Endothelial cell of umbilical vein (primary cell): ENCODE results near the gene BORCS6. TPM values are rescaled to one million over a fixed set of nuclear protein-coding genes. Genes with fewer than 3 reads are reported as not detected.

Experiments
- BruUV-seq: library from RNA; stranded (reverse); fragments of 400-500 nt; replicated peaks from 2 replicates; lab custom pipeline; 2021; lab: Mats Ljungman, UMichigan
- CTCF ChIA-PET: fragments of 300-600, 350-600 bp; sonication (Branson Sonifier 250); formaldehyde crosslinking; loops from one replicate; lab custom pipeline; 2021; ENCODE audit warnings: antibody characterized with exemption, inconsistent platforms; lab: Charles Lee
- POLR2A ChIA-PET: fragments of 300-600, 350-600 bp; sonication (Branson Sonifier 250); formaldehyde crosslinking; loops from one replicate; lab custom pipeline; 2021; ENCODE audit warnings: antibody characterized with exemption, inconsistent platforms; lab: Charles Lee
- DNase-seq: peaks from one replicate; pipeline ENCODE4 v3.0.0-alpha.2; 2011; ENCODE audit warnings: low read depth, low spot score
- FAIRE-seq: peaks from 2 replicates; lab custom pipeline; 2011; peaks lifted over from hg19 to GRCh38; lab: Jason Lieb, UNC
- H2AFZ ChIP-seq: 2 replicates; pipeline ENCODE4 v1.6.0; 2012; ENCODE audit warnings: low read depth, low read length, control low read depth, inconsistent platforms
- H3K27ac ChIP-seq: 2 replicates; pipeline ENCODE4 v1.5.1; 2011; ENCODE audit warnings: low read depth, mild to moderate bottlenecking, control low read depth, low read length, moderate library complexity; ENCODE audit not compliant: insufficient read depth
- H3K27me3 ChIP-seq, 2 experiments: 2 replicates each; pipeline versions ENCODE4 v1.6.0 to v1.6.1; 2011; ENCODE audit warnings: low read length in 2 of 2, mixed read lengths in 1 of 2; ENCODE audit not compliant: control insufficient read depth in 2 of 2, insufficient read depth in 2 of 2
- H3K36me3 ChIP-seq, 2 experiments: 2 replicates in 1 of 2; 3 replicates in 1 of 2; pipeline ENCODE4 v1.5.1; 2011; ENCODE audit warnings: low read length in 2 of 2, mild to moderate bottlenecking in 1 of 2, moderate library complexity in 1 of 2; ENCODE audit not compliant: control insufficient read depth in 2 of 2, insufficient read depth in 2 of 2; ENCODE audit errors: extremely low read depth in 1 of 2
- H3K4me1 ChIP-seq: 3 replicates; pipeline ENCODE4 v1.5.1; 2011; ENCODE audit warnings: mild to moderate bottlenecking, low read length; ENCODE audit not compliant: control insufficient read depth, insufficient read depth; ENCODE audit errors: extremely low read depth
- H3K4me2 ChIP-seq: 2 replicates; pipeline ENCODE4 v1.6.1; 2011; ENCODE audit warnings: low read length, control low read depth, mixed read lengths; ENCODE audit not compliant: insufficient read depth
- H3K4me3 ChIP-seq, 3 experiments: fragments of 200-600 bp in 1 of 3; sonication (generic), shearing (Covaris generic) in 1 of 3; replicated peaks in 1 of 3; 2 replicates each; pipeline ENCODE4 v1.5.1; 2011 to 2016; ENCODE audit warnings: control low read depth in 3 of 3, low read length in 3 of 3, mild to moderate bottlenecking in 2 of 3, inconsistent platforms in 1 of 3, low read depth in 1 of 3, moderate library complexity in 1 of 3; ENCODE audit not compliant: insufficient read depth in 1 of 3
- H3K79me2 ChIP-seq: 2 replicates; pipeline ENCODE4 v1.6.0; 2012; ENCODE audit warnings: low read length, inconsistent platforms; ENCODE audit not compliant: control insufficient read depth, insufficient read depth
- H3K9ac ChIP-seq: replicated peaks from 2 replicates; pipeline ENCODE3; 2011; ENCODE audit warnings: low read length, control low read depth; ENCODE audit not compliant: insufficient read depth; ENCODE audit errors: extremely low read depth
- H3K9me1 ChIP-seq: replicated peaks from 3 replicates; pipeline ENCODE4 v1.6.0; 2011; ENCODE audit warnings: mild to moderate bottlenecking, low read length; ENCODE audit not compliant: control insufficient read depth, insufficient read depth; ENCODE audit errors: extremely low read depth
- H3K9me3 ChIP-seq: replicated peaks from 2 replicates; pipeline ENCODE4 v1.5.1; 2012; ENCODE audit warnings: low read length, inconsistent platforms; ENCODE audit not compliant: control insufficient read depth, insufficient read depth
- H4K20me1 ChIP-seq: replicated peaks from 2 replicates; pipeline ENCODE3; 2011; ENCODE audit warnings: mild to moderate bottlenecking, low read length; ENCODE audit not compliant: control insufficient read depth, insufficient read depth; ENCODE audit errors: extremely low read depth
- EZH2 ChIP-seq: IDR thresholded peaks from 2 replicates; pipeline ENCODE4 v1.6.1; 2012; ENCODE audit warnings: borderline replicate concordance, low read depth, mild to moderate bottlenecking, moderate library complexity, low read length, inconsistent platforms; ENCODE audit not compliant: severe bottlenecking
- FOS ChIP-seq: IDR thresholded peaks from 2 replicates; pipeline ENCODE4 v1.6.1; 2011; ENCODE audit warnings: mild to moderate bottlenecking, low read length, moderate library complexity, borderline replicate concordance; ENCODE audit not compliant: insufficient read depth
- GATA2 ChIP-seq: IDR thresholded peaks from 2 replicates; pipeline ENCODE4 v1.7.0; 2011; ENCODE audit warnings: low read depth, mild to moderate bottlenecking, moderate library complexity, mixed read lengths, low read length; ENCODE audit not compliant: insufficient read length, insufficient read depth
- JUN ChIP-seq: IDR thresholded peaks from 2 replicates; pipeline ENCODE4 v1.6.1; 2011; ENCODE audit warnings: borderline replicate concordance, low read depth; ENCODE audit not compliant: insufficient read length, insufficient read depth
- MYC ChIP-seq: IDR thresholded peaks from one replicate; pipeline ENCODE4 v1.6.1; 2011; ENCODE audit warnings: mild to moderate bottlenecking, low read depth, low read length
- POLR2A ChIP-seq: IDR thresholded peaks from 2 replicates; pipeline ENCODE4 v1.6.1; 2012; ENCODE audit warnings: low read depth, mild to moderate bottlenecking, control low read depth, low read length
- POLR2AphosphoS5 ChIP-seq: IDR thresholded peaks from 2 replicates; pipeline ENCODE4 v1.6.1; 2012; ENCODE audit warnings: low read depth, mild to moderate bottlenecking, control low read depth, low read length, moderate library complexity; ENCODE audit not compliant: insufficient read depth
- dilution Hi-C: fragments of 300-500 bp; cut with MboI; formaldehyde crosslinking; loops from one replicate; pipeline ENCODE4 v1.15.0; 2019; ENCODE audit warnings: low sequenced_read_pairs; ENCODE audit not compliant: extremely low pct_ligation_motif_present
- intact Hi-C: fragments of 100-400 bp; cut with micrococcal nuclease; formaldehyde crosslinking; loops from one replicate; pipeline ENCODE4 v1.10.0; 2022
- polyA plus RNA-seq, 4 experiments: library from polyadenylated mRNA; depleted of rRNA in 3 of 4; stranded (reverse) in 3 of 4; unstranded in 1 of 4; fragments of >200 nt; gene quantifications; 2 replicates each; pipeline versions ENCODE4 v1.2.1 to v1.2.3, GENCODE V29; 2011 to 2012; ENCODE audit warnings: missing spikeins in 1 of 4
- total RNA-seq: library from RNA; stranded (reverse); gene quantifications from 2 replicates; pipeline ENCODE4 v1.2.3, GENCODE V29; 2021
- TF ChIP-seq, protein P1 (sequence below): IDR thresholded peaks from 2 replicates; pipeline ENCODE4 v1.6.1; 2011; ENCODE audit not compliant: insufficient read depth, insufficient read length
- TF ChIP-seq, protein P2 (sequence below), 2 donors: IDR thresholded peaks; 1 replicate in 1 of 2; 2 replicates in 1 of 2; pipeline ENCODE4 v1.5.1; 2011; ENCODE audit warnings: low read length in 2 of 2, mild to moderate bottlenecking in 2 of 2, moderate library complexity in 2 of 2, control low read depth in 1 of 2, inconsistent platforms in 1 of 2, low read depth in 1 of 2; ENCODE audit not compliant: insufficient read depth in 1 of 2; ENCODE audit errors: extremely low read depth in 1 of 2

The BORCS6 gene
- total and polyA plus RNA-seq, 2 donors (not counting 3 experiments of a cell fraction or from before 2014, with no cell fraction given), result 8.0 to 9.0 TPM

DNA sequence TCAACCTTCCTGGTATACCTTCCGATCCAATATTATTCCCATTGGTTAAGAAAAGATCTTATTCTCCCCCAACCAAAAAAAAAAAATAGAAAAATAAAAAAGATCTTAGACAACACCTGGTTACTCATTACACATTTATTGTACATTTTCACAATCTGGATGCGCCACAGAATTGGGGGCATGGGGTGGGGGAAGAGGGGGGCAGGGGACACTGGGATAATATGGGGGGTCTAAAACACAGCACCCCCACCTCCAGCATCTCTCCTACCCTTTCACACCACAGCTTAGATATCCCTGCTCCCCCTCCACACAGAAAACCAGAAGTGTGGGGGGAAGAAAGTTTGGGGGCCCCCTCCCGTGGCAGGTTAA lies 31.0 kb downstream of the BORCS6 start:
- dilution Hi-C loops, result no loop called here
- POLR2A ChIA-PET, result interaction anchor here (1.0 to 3.9 kb wide), 2 partner anchors 14 to 39 kb away, joined by 3 to 33 read pairs; no protein-coding TSS in a partner anchor
- Histone ChIP-seq H3K9ac (no peak overlapping the region), H3K79me2 (peaks cover 20% of the 10 kb centered on the region), H3K27ac (no peak overlapping the region), H3K4me1 (peaks cover 37% of the 10 kb centered on the region), H3K36me3 (peaks cover 2 to 7% of the 10 kb centered on the region in 2 experiments), H3K27me3 (no peaks in the 10 kb centered on the region), H3K9me1 (no peaks in the 10 kb centered on the region), H4K20me1 (no peaks in the 10 kb centered on the region), H3K4me2 (no peak overlapping the region), H3K9me3 (no peaks in the 10 kb centered on the region), H2AFZ (no peak overlapping the region), H3K4me3 (no peak overlapping the region)
- DNase-seq (no peak), FAIRE-seq (no peak)
- intact Hi-C loops, result loop anchor here (2.0 kb wide), 1 partner anchor 38 kb away; no protein-coding TSS in a partner anchor
- CTCF ChIA-PET, result interaction anchor here (0.8 to 6.3 kb wide), 12 partner anchors 14 to 99 kb away, joined by 3 to 72 read pairs (median 4); partner anchors contain the start of gene HES7
- no TSS peak for BruUV-seq
- TF ChIP-seq GATA2 (no peak), MYC (no peak), POLR2AphosphoS5 (no peak), FOS (no peak), JUN (no peak), EZH2 (no peak), POLR2A (no peak)
- TF ChIP-seq, protein P1, sequence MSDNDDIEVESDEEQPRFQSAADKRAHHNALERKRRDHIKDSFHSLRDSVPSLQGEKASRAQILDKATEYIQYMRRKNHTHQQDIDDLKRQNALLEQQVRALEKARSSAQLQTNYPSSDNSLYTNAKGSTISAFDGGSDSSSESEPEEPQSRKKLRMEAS, result no peak
- TF ChIP-seq, protein P2, sequence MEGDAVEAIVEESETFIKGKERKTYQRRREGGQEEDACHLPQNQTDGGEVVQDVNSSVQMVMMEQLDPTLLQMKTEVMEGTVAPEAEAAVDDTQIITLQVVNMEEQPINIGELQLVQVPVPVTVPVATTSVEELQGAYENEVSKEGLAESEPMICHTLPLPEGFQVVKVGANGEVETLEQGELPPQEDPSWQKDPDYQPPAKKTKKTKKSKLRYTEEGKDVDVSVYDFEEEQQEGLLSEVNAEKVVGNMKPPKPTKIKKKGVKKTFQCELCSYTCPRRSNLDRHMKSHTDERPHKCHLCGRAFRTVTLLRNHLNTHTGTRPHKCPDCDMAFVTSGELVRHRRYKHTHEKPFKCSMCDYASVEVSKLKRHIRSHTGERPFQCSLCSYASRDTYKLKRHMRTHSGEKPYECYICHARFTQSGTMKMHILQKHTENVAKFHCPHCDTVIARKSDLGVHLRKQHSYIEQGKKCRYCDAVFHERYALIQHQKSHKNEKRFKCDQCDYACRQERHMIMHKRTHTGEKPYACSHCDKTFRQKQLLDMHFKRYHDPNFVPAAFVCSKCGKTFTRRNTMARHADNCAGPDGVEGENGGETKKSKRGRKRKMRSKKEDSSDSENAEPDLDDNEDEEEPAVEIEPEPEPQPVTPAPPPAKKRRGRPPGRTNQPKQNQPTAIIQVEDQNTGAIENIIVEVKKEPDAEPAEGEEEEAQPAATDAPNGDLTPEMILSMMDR (IDR thresholded peaks at IDR 0.05; ENCODE audit: extremely low read depth in 1 of 2, insufficient read depth in 1 of 2, low read depth in 1 of 2, low read length in 2 of 2), result no peak
